Globus pallidus (tissue), 1 donor: ENCODE results near the gene CDYL.
"Not testable (repeated sequence)": the region's sequence is repeated elsewhere in the genome, so short reads cannot be mapped to it uniquely, and the experiment has no call there.

Experiments used
- DNase-seq: peaks from one replicate; pipeline ENCODE4 v3.0.0-alpha.2; 2015; ENCODE audit warnings: low spot score

CDYL gene

DNA sequence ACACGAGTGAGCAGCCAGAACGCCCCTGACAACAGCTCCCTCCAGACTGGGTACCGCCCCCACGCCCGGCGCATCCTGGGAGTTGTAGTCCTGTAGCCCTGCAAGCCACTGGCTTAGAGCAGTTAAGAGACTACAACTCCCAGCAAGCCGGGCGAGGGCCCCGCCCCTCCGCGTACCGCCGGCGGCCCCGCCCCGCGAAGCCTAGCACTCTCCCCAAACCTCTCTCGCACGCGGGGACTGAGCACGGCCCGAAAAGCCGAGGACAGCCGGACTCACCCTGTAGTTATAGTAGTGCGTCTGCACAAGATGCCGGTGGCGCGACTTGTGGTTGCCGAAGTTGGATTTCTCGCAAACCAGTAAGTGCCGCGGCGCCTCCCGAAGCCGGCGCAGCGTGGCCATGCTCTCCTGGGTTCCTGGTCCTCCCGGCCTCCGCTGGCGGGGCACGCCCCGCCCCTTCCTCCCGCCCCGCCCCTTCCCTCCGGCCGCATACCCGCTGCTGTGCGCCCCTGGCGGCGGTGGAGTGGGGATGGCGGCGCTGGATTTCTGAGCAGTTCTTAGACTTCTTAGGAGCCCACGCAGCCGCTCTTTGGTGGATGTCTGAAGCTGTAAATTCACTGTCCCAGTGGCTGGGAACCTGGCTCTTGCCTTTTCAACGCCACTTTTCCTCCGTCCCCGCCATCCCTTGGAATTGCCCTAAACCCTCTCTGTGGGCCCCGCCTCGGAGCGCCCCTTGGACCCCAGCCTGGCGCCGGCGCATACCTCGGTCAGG, 227.6 kb downstream of the CDYL start, which contains the start of gene RPP40:
RPP40 (minus strand) TSS at position 434 of the 769 bp plus-strand sequence; CDS start at position 399, 35 bp downstream.
- DNase-seq = peak; percentile 95

DNA sequence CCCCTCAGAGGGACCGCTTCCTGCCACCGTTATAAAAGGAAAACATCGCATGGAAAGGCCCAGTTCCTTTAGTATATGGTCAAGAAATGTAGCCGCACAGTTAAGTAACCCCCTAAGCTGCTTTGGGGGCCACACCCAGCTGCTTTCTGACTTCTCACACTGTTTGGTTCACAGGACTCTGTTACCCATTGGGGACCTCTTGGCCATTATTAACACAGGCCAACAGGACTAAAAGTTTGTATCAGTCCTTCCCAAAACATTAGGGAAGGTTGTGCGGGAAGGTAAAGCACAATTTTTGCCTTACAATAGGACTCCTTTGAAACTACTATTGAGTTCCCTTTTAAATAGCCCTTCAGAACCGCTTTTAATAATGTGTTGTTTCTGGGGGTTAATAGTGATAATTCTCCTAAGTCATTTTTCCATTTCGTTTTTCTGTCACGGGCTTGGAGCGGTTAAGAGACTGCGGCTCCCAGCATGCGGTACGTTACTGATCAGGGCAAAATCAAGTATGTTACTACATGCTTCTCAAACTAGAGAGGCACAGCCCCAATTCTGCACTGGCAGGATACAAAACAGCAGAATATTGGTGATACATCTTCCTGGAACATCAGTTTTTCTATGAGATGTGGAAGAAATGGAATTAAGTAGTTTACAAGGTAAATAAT, 228.3 kb downstream of the CDYL start:
- DNase-seq = no peak

DNA sequence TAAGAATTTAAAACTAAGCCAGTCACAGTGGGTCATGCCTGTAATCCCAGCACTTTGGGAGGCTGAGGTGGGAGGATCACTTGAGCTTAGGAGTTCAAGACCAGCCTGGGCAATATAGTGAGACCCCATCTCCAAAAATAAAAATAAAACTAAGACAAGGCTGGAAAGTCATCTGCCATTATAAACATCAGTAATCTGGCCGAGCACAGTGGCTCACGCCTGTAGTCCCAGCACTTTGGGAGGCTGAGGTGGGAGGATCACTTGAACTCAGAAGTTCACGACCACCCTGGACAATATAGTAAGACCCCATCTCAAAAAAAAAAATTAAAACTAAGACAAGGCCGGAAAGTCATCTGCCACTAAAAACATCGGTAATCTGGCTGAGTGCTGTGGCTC, 228.8 kb downstream of the CDYL start:
- not testable (repeated sequence) for DNase-seq
